WTC11 (cell line): ENCODE measurements around the gene HPX. TPM values are rescaled to one million over a fixed set of nuclear protein-coding genes. Genes with fewer than 3 reads are reported as not detected.

ENCODE experiments used
- ATAC-seq: fragments of 200-7000 bp; cut with Tn5 transposase; 2 replicates; pipeline ENCODE4 v1.10.0; 2021; ENCODE audit warnings: mild to moderate bottlenecking, moderate library complexity
- CTCF ChIA-PET: fragments of 300-600 bp; sonication (Branson Sonifier 250); formaldehyde crosslinking; loops from one replicate; lab custom pipeline; 2021; ENCODE audit warnings: antibody characterized with exemption; lab: Charles Lee
- POLR2A ChIA-PET: fragments of 350-600 bp; sonication (Branson Sonifier 250); formaldehyde crosslinking; loops from one replicate; lab custom pipeline; 2021; ENCODE audit warnings: antibody characterized with exemption; lab: Charles Lee
- DNase-seq: peaks from one replicate; pipeline ENCODE4 v3.0.0; 2021; ENCODE audit warnings: low spot score
- H3K27ac Mint-ChIP-seq: 2 replicates; pipeline ENCODE4 v1.8.0; 2021; ENCODE audit warnings: mixed read lengths
- H3K27me3 Mint-ChIP-seq: 2 replicates; pipeline ENCODE4 v1.8.0; 2021; ENCODE audit warnings: low read depth, mild to moderate bottlenecking, moderate library complexity, mixed read lengths
- H3K36me3 Mint-ChIP-seq: 2 replicates; pipeline ENCODE4 v1.8.0; 2021; ENCODE audit warnings: mixed read lengths
- H3K4me1 Mint-ChIP-seq: 2 replicates; pipeline ENCODE4 v1.8.0; 2022; ENCODE audit warnings: mixed read lengths
- H3K4me3 Mint-ChIP-seq: 2 replicates; pipeline ENCODE4 v1.8.0; 2021; ENCODE audit warnings: mild to moderate bottlenecking, moderate library complexity, mixed read lengths
- H3K9me3 Mint-ChIP-seq: 2 replicates; pipeline ENCODE4 v1.8.0; 2021; ENCODE audit warnings: mixed read lengths
- E2F1 ChIP-seq: sonication (generic); formaldehyde crosslinking; IDR thresholded peaks from 2 replicates; pipeline ENCODE4 v1.8.0; 2022; ENCODE audit warnings: mild to moderate bottlenecking, missing genetic modification reagents
- E2F4 ChIP-seq: sonication (generic); formaldehyde crosslinking; IDR thresholded peaks from 2 replicates; pipeline ENCODE4 v1.8.1; 2022; ENCODE audit warnings: low read depth, mild to moderate bottlenecking, moderate library complexity, missing genetic modification reagents, borderline replicate concordance
- ERG ChIP-seq: fragments of 250-450 bp; sonication (Bioruptor Pico); IDR thresholded peaks from 2 replicates; pipeline ENCODE4 v1.8.0; 2021; ENCODE audit warnings: mild to moderate bottlenecking
- GTF2I ChIP-seq: fragments of 250-450 bp; sonication (Bioruptor Pico); conservative IDR thresholded peaks from 2 replicates; pipeline ENCODE4 v1.4.0; 2021; ENCODE audit warnings: mild to moderate bottlenecking
- HMGXB4 ChIP-seq: sonication (generic); formaldehyde crosslinking; IDR thresholded peaks from 2 replicates; pipeline ENCODE4 v1.8.1; 2023; ENCODE audit warnings: mild to moderate bottlenecking, moderate library complexity, missing genetic modification reagents
- KAT7 ChIP-seq: sonication (generic); formaldehyde crosslinking; IDR thresholded peaks from 2 replicates; pipeline ENCODE4 v1.8.1; 2023; ENCODE audit warnings: missing genetic modification reagents, mild to moderate bottlenecking, borderline replicate concordance
- OVOL2 ChIP-seq: fragments of 250-450 bp; sonication (Bioruptor Pico); IDR thresholded peaks from 2 replicates; pipeline ENCODE4 v1.9.0; 2021; ENCODE audit warnings: mild to moderate bottlenecking, borderline replicate concordance
- PRDM15 ChIP-seq: sonication (generic); formaldehyde crosslinking; IDR thresholded peaks from 2 replicates; pipeline ENCODE4 v1.8.0; 2022; ENCODE audit warnings: missing genetic modification reagents
- PREB ChIP-seq: sonication (generic); formaldehyde crosslinking; IDR thresholded peaks from 2 replicates; pipeline ENCODE4 v1.8.1; 2022; ENCODE audit warnings: mild to moderate bottlenecking, missing genetic modification reagents, moderate library complexity, borderline replicate concordance
- PRRX2 ChIP-seq: fragments of 250-450 bp; sonication (Bioruptor Pico); IDR thresholded peaks from 2 replicates; pipeline ENCODE4 v1.8.0; 2021; ENCODE audit warnings: mild to moderate bottlenecking
- SMAD3 ChIP-seq: sonication (generic); formaldehyde crosslinking; IDR thresholded peaks from 2 replicates; pipeline ENCODE4 v1.8.0; 2022; ENCODE audit warnings: missing genetic modification reagents, mild to moderate bottlenecking, borderline replicate concordance
- SMAD4 ChIP-seq: sonication (generic); formaldehyde crosslinking; IDR thresholded peaks from 2 replicates; pipeline ENCODE4 v1.8.0; 2022; ENCODE audit warnings: mild to moderate bottlenecking, missing genetic modification reagents
- SOX15 ChIP-seq: fragments of 250-450 bp; sonication (Bioruptor Pico); IDR thresholded peaks from 2 replicates; pipeline ENCODE4 v1.9.0; 2021; ENCODE audit warnings: mild to moderate bottlenecking
- USF1 ChIP-seq: sonication (generic); formaldehyde crosslinking; IDR thresholded peaks from 2 replicates; pipeline ENCODE4 v1.8.0; 2022; ENCODE audit warnings: mild to moderate bottlenecking, missing genetic modification reagents
- ZBTB43 ChIP-seq: sonication (generic); formaldehyde crosslinking; IDR thresholded peaks from 2 replicates; pipeline ENCODE4 v1.8.1; 2023; ENCODE audit warnings: mild to moderate bottlenecking, missing genetic modification reagents
- ZNF219 ChIP-seq: sonication (generic); formaldehyde crosslinking; IDR thresholded peaks from 2 replicates; pipeline ENCODE4 v1.8.0; 2023; ENCODE audit warnings: missing genetic modification reagents, mild to moderate bottlenecking, borderline replicate concordance
- ZNF396 ChIP-seq: fragments of 250-450 bp; sonication (Bioruptor Pico); IDR thresholded peaks from 2 replicates; pipeline ENCODE4 v1.8.0; 2021; ENCODE audit warnings: mild to moderate bottlenecking, moderate library complexity, borderline replicate concordance
- ZNF425 ChIP-seq: fragments of 250-450 bp; sonication (Bioruptor Pico); conservative IDR thresholded peaks from 2 replicates; pipeline ENCODE4 v1.9.0; 2021; ENCODE audit warnings: mild to moderate bottlenecking
- total RNA-seq: library from RNA; stranded (reverse); gene quantifications from 3 replicates; pipeline ENCODE4 v1.2.3, GENCODE V29; 2021

Gene HPX
- total RNA-seq, 1 experiment from 2014 or later: 1.7 TPM

- TF ChIP-seq ZNF425 (CRISPR knock-in tag) (no peak), GTF2I (no peak), SOX15 (CRISPR knock-in tag) (no peak), KAT7 (CRISPR knock-in tag) (no peak), HMGXB4 (no peak), E2F1 (CRISPR knock-in tag) (no peak), PRDM15 (no peak)
Measured at GRCh38 chr11:6483015-6483414, 42.2 kb upstream of the HPX start (continued).

- ATAC-seq: no peak
- TF ChIP-seq ZBTB43 (no peak), USF1 (no peak), ERG (CRISPR knock-in tag) (no peak), E2F4 (CRISPR knock-in tag) (no peak), ZNF396 (CRISPR knock-in tag) (no peak), SMAD4 (CRISPR knock-in tag) (no peak), SMAD3 (CRISPR knock-in tag) (no peak), OVOL2 (no peak), PRRX2 (CRISPR knock-in tag) (no peak), PREB (CRISPR knock-in tag) (no peak), ZNF219 (CRISPR knock-in tag) (no peak)
- ChIA-PET CTCF (interaction anchor here (1.4 to 2.4 kb wide), 2 partner anchors 91 to 104 kb away, joined by 3 to 19 read pairs; no protein-coding TSS in a partner anchor), POLR2A (interaction anchor here (1.0 to 1.7 kb wide), 3 partner anchors 11 to 129 kb away, joined by 3 to 15 read pairs (median 7); partner anchors contain the start of gene TAF10)
- H3K4me3 Mint-ChIP-seq: peak overlapping the region; percentile 98
- H3K9me3 Mint-ChIP-seq: no peaks in the 10 kb centered on the region
- no peaks in the 10 kb centered on the region for H3K27me3 Mint-ChIP-seq
- peaks cover 18% of the 10 kb centered on the region for H3K4me1 Mint-ChIP-seq
- peak overlapping the region; percentile 30 for H3K27ac Mint-ChIP-seq
- no peak for DNase-seq
- peaks cover 35% of the 10 kb centered on the region for H3K36me3 Mint-ChIP-seq
Measured at GRCh38 chr11:6482441-6482840, 41.7 kb upstream of the HPX start.
